ENCODE data around the gene TMEM8B.
A peak's percentile ranks its signal among the peaks of the same experiment; 100 is the strongest.

The TMEM8B gene

GRCh38 chr9:35867538-35867937, 38.5 kb downstream of the TMEM8B start:
- no peak for DNase-seq (ENCODE audit: low read depth)
- no peak for TF ChIP-seq CTCF (conservative IDR thresholded peaks at IDR 0.05; ENCODE audit: low read length)
- H3K4me3 ChIP-seq (ENCODE audit: low read length): no peak overlapping the region

- no peak for DNase-seq (ENCODE audit: low read depth)
- no peak for TF ChIP-seq CTCF (conservative IDR thresholded peaks at IDR 0.05; ENCODE audit: low read length)
- no peak overlapping the region for H3K4me3 ChIP-seq (ENCODE audit: low read length)
Observed at GRCh38 chr9:35868933-35869332, 39.9 kb downstream of the TMEM8B start.

GRCh38 chr9:35869621-35870216, 40.7 kb downstream of the TMEM8B start:
- no peak for DNase-seq (ENCODE audit: low read depth)
- H3K4me3 ChIP-seq (ENCODE audit: low read length): no peak overlapping the region
- TF ChIP-seq CTCF (conservative IDR thresholded peaks at IDR 0.05; ENCODE audit: low read length): no peak

- DNase-seq (ENCODE audit: low read depth): no peak
- H3K4me3 ChIP-seq (ENCODE audit: low read length): no peak within 1 kb of the TSS
- TF ChIP-seq CTCF (conservative IDR thresholded peaks at IDR 0.05; ENCODE audit: low read length): no peak
Observed at GRCh38 chr9:35870351-35870923, 41.4 kb downstream of the TMEM8B start, which contains the start of gene OR13J1. Gene OR13J1 (minus strand): TSS chr9:35870401. CDS start chr9:35870401, 0 bp downstream.

GRCh38 chr9:35871545-35871944, 42.5 kb downstream of the TMEM8B start:
- no peak for TF ChIP-seq CTCF (conservative IDR thresholded peaks at IDR 0.05; ENCODE audit: low read length)
- no peak for DNase-seq (ENCODE audit: low read depth)
- H3K4me3 ChIP-seq (ENCODE audit: low read length): no peak overlapping the region

GRCh38 chr9:35872505-35872904, 43.5 kb downstream of the TMEM8B start:
- no peak for TF ChIP-seq CTCF (conservative IDR thresholded peaks at IDR 0.05; ENCODE audit: low read length)
- H3K4me3 ChIP-seq (ENCODE audit: low read length): no peak overlapping the region
- DNase-seq (ENCODE audit: low read depth): no peak

GRCh38 chr9:35882263-35882848, 53.3 kb downstream of the TMEM8B start:
- TF ChIP-seq CTCF (conservative IDR thresholded peaks at IDR 0.05; ENCODE audit: low read length): peak; percentile 100
- H3K4me3 ChIP-seq (ENCODE audit: low read length): no peak overlapping the region; the same call in 1 of the 2 replicates
- DNase-seq (ENCODE audit: low read depth): peak; percentile 74

All from AG10803 (cell line).